Measurements from ENCODE around the gene PPP1R13B.

DNA sequence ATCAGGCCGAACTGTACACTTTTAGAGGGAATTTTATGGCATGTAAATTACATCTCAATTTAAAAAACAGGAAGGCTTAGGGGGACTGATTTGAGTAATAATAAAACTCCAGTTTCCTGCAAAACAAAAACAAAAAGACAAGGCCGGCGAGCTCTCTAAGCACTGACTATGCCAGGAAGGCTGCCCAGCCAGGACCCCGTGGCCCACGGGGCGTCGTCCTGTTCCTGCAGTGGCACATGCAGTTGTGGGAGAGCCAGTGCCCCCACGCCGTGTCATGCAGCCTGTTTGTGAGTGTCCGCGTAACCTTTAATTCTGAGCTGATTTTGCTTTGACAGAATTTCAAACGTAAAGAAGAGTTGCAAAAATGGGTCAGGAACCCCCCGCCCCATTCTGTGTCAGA, 142.7 kb downstream of the PPP1R13B start:
- no peak for TF ChIP-seq POLR2A (IDR thresholded peaks at IDR 0.05)
- TF ChIP-seq, protein P1, sequence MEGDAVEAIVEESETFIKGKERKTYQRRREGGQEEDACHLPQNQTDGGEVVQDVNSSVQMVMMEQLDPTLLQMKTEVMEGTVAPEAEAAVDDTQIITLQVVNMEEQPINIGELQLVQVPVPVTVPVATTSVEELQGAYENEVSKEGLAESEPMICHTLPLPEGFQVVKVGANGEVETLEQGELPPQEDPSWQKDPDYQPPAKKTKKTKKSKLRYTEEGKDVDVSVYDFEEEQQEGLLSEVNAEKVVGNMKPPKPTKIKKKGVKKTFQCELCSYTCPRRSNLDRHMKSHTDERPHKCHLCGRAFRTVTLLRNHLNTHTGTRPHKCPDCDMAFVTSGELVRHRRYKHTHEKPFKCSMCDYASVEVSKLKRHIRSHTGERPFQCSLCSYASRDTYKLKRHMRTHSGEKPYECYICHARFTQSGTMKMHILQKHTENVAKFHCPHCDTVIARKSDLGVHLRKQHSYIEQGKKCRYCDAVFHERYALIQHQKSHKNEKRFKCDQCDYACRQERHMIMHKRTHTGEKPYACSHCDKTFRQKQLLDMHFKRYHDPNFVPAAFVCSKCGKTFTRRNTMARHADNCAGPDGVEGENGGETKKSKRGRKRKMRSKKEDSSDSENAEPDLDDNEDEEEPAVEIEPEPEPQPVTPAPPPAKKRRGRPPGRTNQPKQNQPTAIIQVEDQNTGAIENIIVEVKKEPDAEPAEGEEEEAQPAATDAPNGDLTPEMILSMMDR (IDR thresholded peaks at IDR 0.05), result no peak

All from esophagus squamous epithelium (tissue), 4 donors.